OCI-LY7 (cell line): ENCODE measurements around the gene PAPOLB. TPM values are rescaled to one million over a fixed set of nuclear protein-coding genes. Genes with fewer than 3 reads are reported as not detected.

Experiments used
- BruUV-seq: library from RNA; stranded (reverse); fragments of 400-500 nt; replicated peaks from 2 replicates; lab custom pipeline; 2021; lab: Mats Ljungman, UMichigan
- CTCF ChIA-PET: fragments of 300-600 bp; sonication (Branson Sonifier 250); formaldehyde crosslinking; loops from one replicate; lab custom pipeline; 2022; ENCODE audit warnings: antibody characterized with exemption; ENCODE audit not compliant: unreplicated experiment; lab: Charles Lee
- POLR2A ChIA-PET: fragments of 300-600 bp; sonication (Branson Sonifier 250); formaldehyde crosslinking; loops from one replicate; lab custom pipeline; 2022; ENCODE audit warnings: antibody characterized with exemption; lab: Charles Lee
- DNase-seq: peaks from one replicate; pipeline ENCODE4 v3.0.0-alpha.2; 2015; ENCODE audit warnings: low spot score
- H2AFZ ChIP-seq: fragments of 200-600 bp; sonication (generic), shearing (Covaris generic); 2 replicates; pipeline ENCODE4 v1.6.1; 2014; ENCODE audit warnings: mild to moderate bottlenecking, antibody characterized with exemption, low read length, moderate library complexity
- H3K27ac ChIP-seq: fragments of 200-600 bp; sonication (generic); 2 replicates; pipeline ENCODE4 v1.5.1; 2014; ENCODE audit warnings: mixed run types, low read depth, mild to moderate bottlenecking, moderate library complexity, low read length, inconsistent platforms; ENCODE audit not compliant: poor library complexity, severe bottlenecking
- H3K36me3 ChIP-seq: fragments of 200-600 bp; sonication (generic); 2 replicates; pipeline ENCODE4 v1.6.1; 2014; ENCODE audit warnings: mild to moderate bottlenecking, antibody characterized with exemption, low read length, moderate library complexity, mixed read lengths; ENCODE audit not compliant: insufficient read depth
- H3K4me1 ChIP-seq: fragments of 200-600 bp; sonication (generic); 2 replicates; pipeline ENCODE4 v1.5.1; 2014; ENCODE audit warnings: mild to moderate bottlenecking, low read length; ENCODE audit not compliant: insufficient read depth, poor library complexity, severe bottlenecking
- H3K4me2 ChIP-seq: fragments of 200-600 bp; sonication (generic); 2 replicates; pipeline ENCODE4 v1.6.1; 2014; ENCODE audit warnings: mild to moderate bottlenecking, low read length
- H3K4me3 ChIP-seq: fragments of 200-600 bp; sonication (generic); 2 replicates; pipeline ENCODE4 v1.5.1; 2014; ENCODE audit warnings: mild to moderate bottlenecking, low read depth, low read length; ENCODE audit not compliant: poor library complexity, severe bottlenecking
- H3K79me2 ChIP-seq: fragments of 200-600 bp; sonication (generic); 2 replicates; pipeline ENCODE4 v1.6.1; 2016; ENCODE audit warnings: low read depth, mild to moderate bottlenecking, low read length, moderate library complexity, mixed read lengths; ENCODE audit not compliant: insufficient read depth
- H3K9me2 ChIP-seq: fragments of 200-600 bp; sonication (generic); 2 replicates; pipeline ENCODE4 v1.6.1; 2016; ENCODE audit warnings: mild to moderate bottlenecking, low read length, mixed read lengths; ENCODE audit not compliant: insufficient read depth
- H3K9me3 ChIP-seq: fragments of 200-600 bp; sonication (generic); 2 replicates; pipeline ENCODE4 v1.6.1; 2014; ENCODE audit warnings: mild to moderate bottlenecking, mixed run types, low read length, mixed read lengths
- H4K20me1 ChIP-seq: fragments of 200-600 bp; sonication (generic); 2 replicates; pipeline ENCODE4 v1.6.1; 2014; ENCODE audit warnings: mild to moderate bottlenecking, antibody characterized with exemption, low read length, moderate library complexity, mixed read lengths; ENCODE audit not compliant: insufficient read depth
- EZH2phosphoT487 ChIP-seq: fragments of 200-600 bp; sonication (generic); IDR thresholded peaks from 2 replicates; pipeline ENCODE4 v1.6.1; 2018; ENCODE audit warnings: low read depth, borderline replicate concordance, mild to moderate bottlenecking, mixed run types, antibody characterized with exemption, low read length, moderate library complexity, mixed read lengths
- intact Hi-C: fragments of 100-400 bp; cut with micrococcal nuclease; formaldehyde crosslinking; loops from one replicate; pipeline ENCODE4 v1.10.0; 2022; ENCODE audit not compliant: unreplicated experiment
- total RNA-seq, 2 experiments: library from RNA; depleted of rRNA in 1 of 2; stranded (reverse); fragments of >200 nt in 1 of 2; shearing (Covaris generic) in 1 of 2; gene quantifications; 2 replicates each; pipeline ENCODE4 v1.2.3, GENCODE V29; 2014 to 2022
- TF ChIP-seq, protein P1 (sequence below): fragments of 200-600 bp; sonication (generic); conservative IDR thresholded peaks from 2 replicates; pipeline ENCODE4 v1.5.1; 2014; ENCODE audit warnings: mild to moderate bottlenecking, antibody characterized with exemption, low read length, moderate library complexity, mixed read lengths

PAPOLB gene
- total RNA-seq, 2 experiments from 2014 or later, result not detected

DNA sequence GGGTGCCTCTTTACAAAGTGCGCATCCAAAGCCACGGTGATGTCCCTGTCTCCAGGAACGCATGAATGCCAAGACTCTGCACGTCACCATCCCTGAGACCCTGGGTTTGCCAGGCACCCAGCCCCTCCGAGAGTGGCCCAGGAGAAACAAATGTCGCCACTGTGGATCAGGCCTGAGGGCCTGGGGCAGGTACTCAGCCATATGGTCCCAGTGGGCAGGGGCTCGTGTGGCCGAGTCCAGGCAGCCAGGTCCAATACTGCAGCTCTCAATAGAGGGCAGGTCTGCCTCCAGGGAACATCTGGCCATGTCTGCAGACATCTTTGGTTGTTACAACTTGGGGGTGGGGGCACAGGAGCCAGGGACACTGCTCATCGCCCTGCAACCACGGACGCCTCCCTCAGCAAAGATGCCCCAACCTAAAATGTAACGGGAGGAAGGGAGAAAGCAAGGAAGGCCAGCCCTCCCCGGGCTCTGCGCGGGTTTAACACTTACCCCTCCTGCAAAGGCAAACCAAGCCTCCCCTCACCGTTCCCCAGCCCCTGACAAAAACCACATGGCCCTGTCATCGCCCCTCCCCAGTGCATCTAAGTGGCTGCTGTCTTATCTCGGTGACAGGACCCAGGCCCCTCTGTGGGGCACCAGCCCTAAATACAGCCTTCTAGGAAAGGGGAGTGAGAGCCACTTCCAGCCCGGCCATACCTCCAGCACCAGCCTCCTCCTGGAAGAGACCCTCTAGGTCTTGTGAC, 10.3 kb upstream of the PAPOLB start:
- intact Hi-C loops, result no loop called here
- Histone ChIP-seq H3K4me1 (no peaks in the 10 kb centered on the region), H3K9me3 (no peaks in the 10 kb centered on the region), H3K9me2 (no peaks in the 10 kb centered on the region), H2AFZ (no peak overlapping the region), H3K4me2 (no peak overlapping the region), H3K36me3 (no peaks in the 10 kb centered on the region), H3K27ac (no peak overlapping the region), H3K79me2 (no peaks in the 10 kb centered on the region), H4K20me1 (no peaks in the 10 kb centered on the region), H3K4me3 (no peak overlapping the region)
- TF ChIP-seq, protein P1, sequence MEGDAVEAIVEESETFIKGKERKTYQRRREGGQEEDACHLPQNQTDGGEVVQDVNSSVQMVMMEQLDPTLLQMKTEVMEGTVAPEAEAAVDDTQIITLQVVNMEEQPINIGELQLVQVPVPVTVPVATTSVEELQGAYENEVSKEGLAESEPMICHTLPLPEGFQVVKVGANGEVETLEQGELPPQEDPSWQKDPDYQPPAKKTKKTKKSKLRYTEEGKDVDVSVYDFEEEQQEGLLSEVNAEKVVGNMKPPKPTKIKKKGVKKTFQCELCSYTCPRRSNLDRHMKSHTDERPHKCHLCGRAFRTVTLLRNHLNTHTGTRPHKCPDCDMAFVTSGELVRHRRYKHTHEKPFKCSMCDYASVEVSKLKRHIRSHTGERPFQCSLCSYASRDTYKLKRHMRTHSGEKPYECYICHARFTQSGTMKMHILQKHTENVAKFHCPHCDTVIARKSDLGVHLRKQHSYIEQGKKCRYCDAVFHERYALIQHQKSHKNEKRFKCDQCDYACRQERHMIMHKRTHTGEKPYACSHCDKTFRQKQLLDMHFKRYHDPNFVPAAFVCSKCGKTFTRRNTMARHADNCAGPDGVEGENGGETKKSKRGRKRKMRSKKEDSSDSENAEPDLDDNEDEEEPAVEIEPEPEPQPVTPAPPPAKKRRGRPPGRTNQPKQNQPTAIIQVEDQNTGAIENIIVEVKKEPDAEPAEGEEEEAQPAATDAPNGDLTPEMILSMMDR, result no peak
- no peak for TF ChIP-seq EZH2phosphoT487
- ChIA-PET CTCF (no interaction called here), POLR2A (no interaction called here)
- BruUV-seq, result no TSS peak
- no peak for DNase-seq

DNA sequence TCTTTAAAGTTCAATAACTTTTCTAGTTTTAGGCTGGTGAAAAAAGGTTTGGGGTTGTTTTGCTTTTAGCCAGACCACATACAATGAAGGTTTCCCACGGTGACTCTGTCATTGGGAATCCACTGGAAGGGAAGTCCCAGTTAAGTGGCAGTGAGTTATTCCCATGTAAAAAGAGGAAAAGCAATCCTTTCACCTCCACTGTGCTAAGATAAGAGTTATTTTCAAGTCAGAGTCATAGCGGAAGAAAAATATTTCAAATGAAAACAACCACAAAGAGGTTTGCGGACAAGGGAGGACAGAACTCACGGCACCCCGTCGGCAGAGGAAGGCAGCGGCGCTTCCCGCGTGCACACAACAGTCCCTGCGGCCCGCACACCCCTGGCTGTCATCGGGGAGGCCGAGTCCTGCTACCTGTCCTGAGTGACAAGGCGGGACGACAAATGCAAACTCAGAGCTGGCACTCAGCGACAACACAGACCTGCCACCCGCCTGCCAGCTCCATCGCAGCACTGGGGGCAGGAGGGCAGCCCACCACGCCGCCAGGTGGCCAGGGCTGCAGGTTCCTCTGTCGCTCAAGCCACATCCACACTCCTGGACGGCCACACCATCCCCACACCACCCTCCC, 9.3 kb upstream of the PAPOLB start:
- CTCF ChIA-PET, result no interaction called here
- intact Hi-C loops, result no loop called here
- H3K27ac ChIP-seq, result no peak overlapping the region
- H3K9me3 ChIP-seq, result no peaks in the 10 kb centered on the region
- H3K4me1 ChIP-seq, result no peaks in the 10 kb centered on the region
- no peaks in the 10 kb centered on the region for H3K79me2 ChIP-seq
- POLR2A ChIA-PET, result no interaction called here
- no peaks in the 10 kb centered on the region for H4K20me1 ChIP-seq
- H3K36me3 ChIP-seq, result no peaks in the 10 kb centered on the region
- no peak overlapping the region for H3K4me2 ChIP-seq
- TF ChIP-seq EZH2phosphoT487, result no peak
- TF ChIP-seq, protein P1, result no peak
- no peak overlapping the region for H3K4me3 ChIP-seq
- no peak for DNase-seq
- no peaks in the 10 kb centered on the region for H3K9me2 ChIP-seq
- BruUV-seq, result no TSS peak
- no peak overlapping the region for H2AFZ ChIP-seq

DNA sequence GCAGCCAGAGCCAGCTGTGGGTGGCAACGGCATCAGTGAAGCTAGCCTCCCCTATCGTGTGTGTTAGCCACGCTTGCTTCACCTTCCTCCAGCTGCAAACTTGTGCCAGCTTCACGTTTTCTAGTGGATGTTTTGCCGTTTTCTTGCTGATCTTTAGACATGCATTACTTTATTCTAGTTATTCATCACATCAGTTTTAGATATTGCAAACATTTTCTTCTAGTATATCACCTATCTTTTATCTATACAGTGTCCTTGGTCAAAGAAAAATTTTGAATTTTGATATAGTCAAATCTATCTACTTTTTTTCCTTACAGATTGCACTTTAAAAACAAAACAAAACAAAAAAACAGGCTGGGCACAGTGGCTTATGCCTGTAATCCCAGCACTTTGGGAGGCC, 6.7 kb upstream of the PAPOLB start:
- Histone ChIP-seq H2AFZ (no peak overlapping the region), H3K4me3 (no peak overlapping the region), H3K4me1 (no peaks in the 10 kb centered on the region), H3K4me2 (no peak overlapping the region), H3K27ac (no peak overlapping the region), H3K36me3 (no peaks in the 10 kb centered on the region), H3K79me2 (no peaks in the 10 kb centered on the region), H4K20me1 (no peaks in the 10 kb centered on the region), H3K9me2 (no peaks in the 10 kb centered on the region), H3K9me3 (no peaks in the 10 kb centered on the region)
- BruUV-seq, result no TSS peak
- ChIA-PET POLR2A (interaction anchor here (0.7 kb wide), 1 partner anchor 13 kb away, joined by 3 read pairs; no protein-coding TSS in a partner anchor), CTCF (interaction anchor here (0.6 kb wide), 1 partner anchor 49 kb away, joined by 3 read pairs; no protein-coding TSS in a partner anchor)
- intact Hi-C loops, result no loop called here
- no peak for DNase-seq
- TF ChIP-seq, protein P1, result no peak
- TF ChIP-seq EZH2phosphoT487, result no peak
